K562 (cell line): ENCODE measurements around the gene MZB1.
"Not testable (repeated sequence)": the region's sequence is repeated elsewhere in the genome, so short reads cannot be mapped to it uniquely, and the experiment has no call there.

ENCODE experiments used
- FOXA1 ChIP-seq: fragments of 450-650 bp; IDR thresholded peaks from 2 replicates; pipeline ENCODE4 v1.6.1; 2016; ENCODE audit warnings: mild to moderate bottlenecking, borderline replicate concordance
- FOXK2 ChIP-seq, 2 experiments: fragments of 450-650 bp; IDR thresholded peaks in 1 of 2; conservative IDR thresholded peaks in 1 of 2; 2 replicates each; pipeline ENCODE4 v1.6.1; 2016; ENCODE audit warnings: low read depth in 2 of 2, mild to moderate bottlenecking in 1 of 2
- TEAD2 ChIP-seq: fragments of 450-650 bp; IDR thresholded peaks from 2 replicates; pipeline ENCODE4 v1.6.1; 2016; ENCODE audit warnings: missing genetic modification characterization, control low read depth, missing compliant biosample characterization
- THRAP3 ChIP-seq: fragments of 450-650 bp; IDR thresholded peaks from 2 replicates; pipeline ENCODE4 v1.6.1; 2016; ENCODE audit warnings: mild to moderate bottlenecking, inconsistent platforms, borderline replicate concordance
- ZFP36 ChIP-seq: fragments of 150-350 bp; IDR thresholded peaks from 2 replicates; pipeline ENCODE4 v1.6.1; 2018; ENCODE audit warnings: low read length, low read depth; ENCODE audit not compliant: partially characterized antibody
- ZNF347 ChIP-seq: fragments of 450-650 bp; formaldehyde crosslinking; IDR thresholded peaks from 2 replicates; pipeline ENCODE4 v1.4.0; 2020; ENCODE audit warnings: low read depth, mild to moderate bottlenecking, moderate library complexity
- ZNF561 ChIP-seq: fragments of 450-650 bp; formaldehyde crosslinking; conservative IDR thresholded peaks from 2 replicates; pipeline ENCODE4 v1.4.0; 2020; ENCODE audit warnings: mild to moderate bottlenecking, moderate library complexity
- TF ChIP-seq, protein P1 (sequence below), 3 experiments: IDR thresholded peaks in 2 of 3; conservative IDR thresholded peaks in 1 of 3; 2 replicates each; pipeline ENCODE4 v1.5.1; 2011 to 2012; ENCODE audit warnings: low read length in 3 of 3, mild to moderate bottlenecking in 3 of 3, control low read depth in 2 of 3, improper control_type of control experiment in 1 of 3, inconsistent platforms in 1 of 3, low read depth in 1 of 3, mixed read lengths in 1 of 3, moderate library complexity in 1 of 3; ENCODE audit not compliant: insufficient read depth in 2 of 3
- TF ChIP-seq, protein P2 (sequence below): sonication (generic); formaldehyde crosslinking; IDR thresholded peaks from 2 replicates; pipeline ENCODE4 v1.8.1; 2023; ENCODE audit warnings: mild to moderate bottlenecking, missing genetic modification reagents, moderate library complexity
- TF ChIP-seq, protein P3 (sequence below): fragments of 250-450 bp; sonication (Bioruptor Pico); IDR thresholded peaks from 2 replicates; pipeline ENCODE4 v1.8.0; 2022; ENCODE audit warnings: inconsistent platforms
- TF ChIP-seq, protein P4 (sequence below): sonication (generic); formaldehyde crosslinking; IDR thresholded peaks from 2 replicates; pipeline ENCODE4 v1.8.0; 2023; ENCODE audit warnings: mild to moderate bottlenecking, missing genetic modification reagents

DNA sequence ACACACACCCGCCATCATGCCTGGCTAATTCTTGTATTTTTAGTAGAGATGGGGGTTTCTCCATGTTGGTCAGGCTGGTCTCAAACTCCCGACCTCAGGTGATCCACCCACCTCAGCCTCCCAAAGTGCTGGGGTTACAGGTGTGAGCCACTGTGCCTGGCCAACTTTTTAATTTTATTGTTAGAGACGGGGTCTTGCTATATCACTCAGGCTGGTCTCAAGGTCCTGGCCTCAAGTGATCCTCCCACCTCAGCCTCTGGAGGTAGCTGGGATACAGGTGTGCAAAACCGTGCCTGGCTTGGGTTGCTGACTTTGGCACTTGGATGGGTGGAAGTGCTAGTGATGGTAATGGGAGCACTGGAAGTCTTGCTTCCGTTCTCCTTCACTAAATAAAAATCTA is 19.4 kb upstream of the MZB1 start:
- TF ChIP-seq, protein P1, sequence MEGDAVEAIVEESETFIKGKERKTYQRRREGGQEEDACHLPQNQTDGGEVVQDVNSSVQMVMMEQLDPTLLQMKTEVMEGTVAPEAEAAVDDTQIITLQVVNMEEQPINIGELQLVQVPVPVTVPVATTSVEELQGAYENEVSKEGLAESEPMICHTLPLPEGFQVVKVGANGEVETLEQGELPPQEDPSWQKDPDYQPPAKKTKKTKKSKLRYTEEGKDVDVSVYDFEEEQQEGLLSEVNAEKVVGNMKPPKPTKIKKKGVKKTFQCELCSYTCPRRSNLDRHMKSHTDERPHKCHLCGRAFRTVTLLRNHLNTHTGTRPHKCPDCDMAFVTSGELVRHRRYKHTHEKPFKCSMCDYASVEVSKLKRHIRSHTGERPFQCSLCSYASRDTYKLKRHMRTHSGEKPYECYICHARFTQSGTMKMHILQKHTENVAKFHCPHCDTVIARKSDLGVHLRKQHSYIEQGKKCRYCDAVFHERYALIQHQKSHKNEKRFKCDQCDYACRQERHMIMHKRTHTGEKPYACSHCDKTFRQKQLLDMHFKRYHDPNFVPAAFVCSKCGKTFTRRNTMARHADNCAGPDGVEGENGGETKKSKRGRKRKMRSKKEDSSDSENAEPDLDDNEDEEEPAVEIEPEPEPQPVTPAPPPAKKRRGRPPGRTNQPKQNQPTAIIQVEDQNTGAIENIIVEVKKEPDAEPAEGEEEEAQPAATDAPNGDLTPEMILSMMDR (IDR thresholded peaks at IDR 0.05 in 2 of 3, conservative IDR thresholded peaks at IDR 0.05 in 1 of 3; ENCODE audit: insufficient read depth in 2 of 3, low read depth in 1 of 3, low read length in 3 of 3) = not testable (repeated sequence)
- TF ChIP-seq FOXK2 (conservative IDR thresholded peaks at IDR 0.05 in 1 of 2, IDR thresholded peaks at IDR 0.05 in 1 of 2; ENCODE audit: low read depth in 2 of 2); ZFP36; ZNF561 (CRISPR knock-in tag); FOXA1; TEAD2 (tag); ZNF347 (CRISPR knock-in tag); THRAP3: not testable (repeated sequence)
- TF ChIP-seq, protein P2, sequence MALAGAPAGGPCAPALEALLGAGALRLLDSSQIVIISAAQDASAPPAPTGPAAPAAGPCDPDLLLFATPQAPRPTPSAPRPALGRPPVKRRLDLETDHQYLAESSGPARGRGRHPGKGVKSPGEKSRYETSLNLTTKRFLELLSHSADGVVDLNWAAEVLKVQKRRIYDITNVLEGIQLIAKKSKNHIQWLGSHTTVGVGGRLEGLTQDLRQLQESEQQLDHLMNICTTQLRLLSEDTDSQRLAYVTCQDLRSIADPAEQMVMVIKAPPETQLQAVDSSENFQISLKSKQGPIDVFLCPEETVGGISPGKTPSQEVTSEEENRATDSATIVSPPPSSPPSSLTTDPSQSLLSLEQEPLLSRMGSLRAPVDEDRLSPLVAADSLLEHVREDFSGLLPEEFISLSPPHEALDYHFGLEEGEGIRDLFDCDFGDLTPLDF = not testable (repeated sequence)
- TF ChIP-seq, protein P3, sequence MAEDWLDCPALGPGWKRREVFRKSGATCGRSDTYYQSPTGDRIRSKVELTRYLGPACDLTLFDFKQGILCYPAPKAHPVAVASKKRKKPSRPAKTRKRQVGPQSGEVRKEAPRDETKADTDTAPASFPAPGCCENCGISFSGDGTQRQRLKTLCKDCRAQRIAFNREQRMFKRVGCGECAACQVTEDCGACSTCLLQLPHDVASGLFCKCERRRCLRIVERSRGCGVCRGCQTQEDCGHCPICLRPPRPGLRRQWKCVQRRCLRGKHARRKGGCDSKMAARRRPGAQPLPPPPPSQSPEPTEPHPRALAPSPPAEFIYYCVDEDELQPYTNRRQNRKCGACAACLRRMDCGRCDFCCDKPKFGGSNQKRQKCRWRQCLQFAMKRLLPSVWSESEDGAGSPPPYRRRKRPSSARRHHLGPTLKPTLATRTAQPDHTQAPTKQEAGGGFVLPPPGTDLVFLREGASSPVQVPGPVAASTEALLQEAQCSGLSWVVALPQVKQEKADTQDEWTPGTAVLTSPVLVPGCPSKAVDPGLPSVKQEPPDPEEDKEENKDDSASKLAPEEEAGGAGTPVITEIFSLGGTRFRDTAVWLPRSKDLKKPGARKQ (CRISPR knock-in tag) = not testable (repeated sequence)
- TF ChIP-seq, protein P4, sequence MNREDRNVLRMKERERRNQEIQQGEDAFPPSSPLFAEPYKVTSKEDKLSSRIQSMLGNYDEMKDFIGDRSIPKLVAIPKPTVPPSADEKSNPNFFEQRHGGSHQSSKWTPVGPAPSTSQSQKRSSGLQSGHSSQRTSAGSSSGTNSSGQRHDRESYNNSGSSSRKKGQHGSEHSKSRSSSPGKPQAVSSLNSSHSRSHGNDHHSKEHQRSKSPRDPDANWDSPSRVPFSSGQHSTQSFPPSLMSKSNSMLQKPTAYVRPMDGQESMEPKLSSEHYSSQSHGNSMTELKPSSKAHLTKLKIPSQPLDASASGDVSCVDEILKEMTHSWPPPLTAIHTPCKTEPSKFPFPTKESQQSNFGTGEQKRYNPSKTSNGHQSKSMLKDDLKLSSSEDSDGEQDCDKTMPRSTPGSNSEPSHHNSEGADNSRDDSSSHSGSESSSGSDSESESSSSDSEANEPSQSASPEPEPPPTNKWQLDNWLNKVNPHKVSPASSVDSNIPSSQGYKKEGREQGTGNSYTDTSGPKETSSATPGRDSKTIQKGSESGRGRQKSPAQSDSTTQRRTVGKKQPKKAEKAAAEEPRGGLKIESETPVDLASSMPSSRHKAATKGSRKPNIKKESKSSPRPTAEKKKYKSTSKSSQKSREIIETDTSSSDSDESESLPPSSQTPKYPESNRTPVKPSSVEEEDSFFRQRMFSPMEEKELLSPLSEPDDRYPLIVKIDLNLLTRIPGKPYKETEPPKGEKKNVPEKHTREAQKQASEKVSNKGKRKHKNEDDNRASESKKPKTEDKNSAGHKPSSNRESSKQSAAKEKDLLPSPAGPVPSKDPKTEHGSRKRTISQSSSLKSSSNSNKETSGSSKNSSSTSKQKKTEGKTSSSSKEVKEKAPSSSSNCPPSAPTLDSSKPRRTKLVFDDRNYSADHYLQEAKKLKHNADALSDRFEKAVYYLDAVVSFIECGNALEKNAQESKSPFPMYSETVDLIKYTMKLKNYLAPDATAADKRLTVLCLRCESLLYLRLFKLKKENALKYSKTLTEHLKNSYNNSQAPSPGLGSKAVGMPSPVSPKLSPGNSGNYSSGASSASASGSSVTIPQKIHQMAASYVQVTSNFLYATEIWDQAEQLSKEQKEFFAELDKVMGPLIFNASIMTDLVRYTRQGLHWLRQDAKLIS (CRISPR knock-in tag) = not testable (repeated sequence)
